NCI-H1436 (cell line): Measurements from ENCODE around the gene CIAO2B.
"Not testable (repeated sequence)": the region's sequence is repeated elsewhere in the genome, so short reads cannot be mapped to it uniquely, and the experiment has no call there.

Experiments
- DNase-seq: peaks from one replicate; lab custom pipeline; 2025; lab: John Stamatoyannopoulos, UW

The CIAO2B gene

GRCh38 chr16:66934138-66934838, at the start of gene CIAO2B:
CIAO2B (minus strand) TSS chr16:66934402; CDS start chr16:66934364, 38 bp downstream.
- peak; percentile 80 for DNase-seq

GRCh38 chr16:66983033-66983432, 48.8 kb upstream of the CIAO2B start:
- no peak for DNase-seq

GRCh38 chr16:66979011-66979717, 45.0 kb upstream of the CIAO2B start:
- no peak for DNase-seq

GRCh38 chr16:66977341-66978113, 43.3 kb upstream of the CIAO2B start:
- peak; percentile 74 for DNase-seq

DNA sequence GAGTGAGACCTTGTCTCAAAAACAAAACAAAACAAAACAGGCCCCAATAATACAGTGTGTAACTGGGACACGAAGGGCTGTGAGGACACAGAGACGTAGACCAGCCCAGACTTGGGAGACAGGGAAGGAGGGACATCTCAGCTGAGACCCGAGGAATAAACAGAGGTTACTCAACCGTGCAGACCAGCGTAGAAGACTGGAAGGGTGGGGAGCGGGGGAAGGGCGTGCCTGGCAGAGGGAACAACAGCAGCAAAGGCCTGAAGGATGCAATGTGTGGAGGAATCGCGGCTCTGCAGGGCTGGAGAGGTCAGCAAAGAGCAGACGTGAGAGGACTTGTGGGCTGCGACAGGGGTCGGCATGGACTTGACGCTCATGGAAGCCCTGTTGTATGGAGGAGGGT, 42.5 kb upstream of the CIAO2B start:
- DNase-seq, result no peak

GRCh38 chr16:66975302-66975893, 41.2 kb upstream of the CIAO2B start:
- DNase-seq, result no peak

GRCh38 chr16:66974932-66975246, 40.7 kb upstream of the CIAO2B start:
- not testable (repeated sequence) for DNase-seq

GRCh38 chr16:66974156-66974931, 40.1 kb upstream of the CIAO2B start:
- DNase-seq, result not testable (repeated sequence)

GRCh38 chr16:66973716-66974115, 39.5 kb upstream of the CIAO2B start:
- DNase-seq, result no peak

- DNase-seq, result no peak
Measured at GRCh38 chr16:66972983-66973382, 38.8 kb upstream of the CIAO2B start.

DNA sequence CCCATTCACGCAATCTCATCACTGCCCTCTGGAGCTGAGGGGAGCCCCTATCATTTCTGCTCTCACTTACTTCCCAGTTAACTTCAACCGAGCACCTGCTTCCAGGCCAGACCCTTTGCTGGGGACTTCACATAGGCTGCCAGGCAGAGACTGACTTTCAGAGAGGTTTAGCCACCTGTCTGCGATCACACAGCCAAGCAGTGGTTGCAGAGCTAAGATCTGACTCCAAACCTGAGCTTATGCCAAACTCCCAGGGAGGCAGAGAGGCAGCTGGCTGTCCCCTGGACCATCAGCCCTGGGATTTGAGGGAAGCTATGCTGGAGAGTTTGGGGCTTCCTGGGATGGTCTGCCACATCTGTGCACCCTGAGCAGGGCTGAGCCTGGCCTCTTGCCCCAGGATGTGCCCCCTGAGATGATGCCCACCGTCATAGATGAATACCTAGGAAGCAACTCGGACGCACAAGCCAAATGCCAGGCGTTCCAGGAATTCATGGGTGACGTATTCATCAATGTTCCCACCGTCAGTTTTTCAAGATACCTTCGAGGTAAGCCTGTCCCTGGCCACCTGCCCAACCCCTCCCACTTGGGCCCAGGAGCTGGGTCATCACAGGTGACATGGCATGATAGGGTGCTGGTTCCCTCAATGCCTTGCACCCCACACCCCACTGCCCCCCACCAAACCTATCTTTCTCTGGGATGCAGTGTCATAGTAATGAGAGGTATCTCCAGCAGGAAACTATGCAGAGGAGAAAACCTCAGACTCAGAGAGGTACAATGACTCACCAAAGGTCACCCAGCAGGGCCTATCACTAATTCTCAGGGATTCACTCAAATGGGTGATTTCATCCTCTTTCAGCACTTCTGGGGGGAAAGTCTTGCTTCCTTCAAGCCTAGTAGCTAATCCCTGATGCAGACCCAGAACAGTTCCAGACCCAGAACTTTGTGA, 36.8 kb upstream of the CIAO2B start:
- DNase-seq, result no peak

- no peak for DNase-seq
Measured at GRCh38 chr16:66968847-66969246, 34.6 kb upstream of the CIAO2B start.

- no peak for DNase-seq
Measured at GRCh38 chr16:66964049-66964448, 29.8 kb upstream of the CIAO2B start.

DNA sequence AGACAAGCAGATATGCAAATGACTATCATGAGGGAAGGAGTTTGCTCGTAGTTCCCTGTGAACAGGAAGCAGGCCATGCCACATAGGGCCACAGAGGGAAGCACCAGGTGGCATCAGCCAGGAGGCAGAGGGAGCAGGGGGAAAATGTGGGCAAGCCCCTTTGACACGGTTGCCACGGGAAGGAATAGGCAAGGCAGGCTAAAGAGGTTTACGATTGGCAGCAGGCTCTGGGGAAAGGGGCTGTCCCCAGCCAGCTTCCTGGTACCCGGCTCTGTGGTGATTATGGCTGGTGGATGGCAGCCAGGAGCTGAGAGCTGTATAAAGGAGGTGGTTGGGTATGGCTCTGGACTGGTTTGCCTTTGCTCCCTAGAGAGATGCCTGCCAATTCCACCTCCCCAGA, 27.7 kb upstream of the CIAO2B start:
- no peak for DNase-seq

DNA sequence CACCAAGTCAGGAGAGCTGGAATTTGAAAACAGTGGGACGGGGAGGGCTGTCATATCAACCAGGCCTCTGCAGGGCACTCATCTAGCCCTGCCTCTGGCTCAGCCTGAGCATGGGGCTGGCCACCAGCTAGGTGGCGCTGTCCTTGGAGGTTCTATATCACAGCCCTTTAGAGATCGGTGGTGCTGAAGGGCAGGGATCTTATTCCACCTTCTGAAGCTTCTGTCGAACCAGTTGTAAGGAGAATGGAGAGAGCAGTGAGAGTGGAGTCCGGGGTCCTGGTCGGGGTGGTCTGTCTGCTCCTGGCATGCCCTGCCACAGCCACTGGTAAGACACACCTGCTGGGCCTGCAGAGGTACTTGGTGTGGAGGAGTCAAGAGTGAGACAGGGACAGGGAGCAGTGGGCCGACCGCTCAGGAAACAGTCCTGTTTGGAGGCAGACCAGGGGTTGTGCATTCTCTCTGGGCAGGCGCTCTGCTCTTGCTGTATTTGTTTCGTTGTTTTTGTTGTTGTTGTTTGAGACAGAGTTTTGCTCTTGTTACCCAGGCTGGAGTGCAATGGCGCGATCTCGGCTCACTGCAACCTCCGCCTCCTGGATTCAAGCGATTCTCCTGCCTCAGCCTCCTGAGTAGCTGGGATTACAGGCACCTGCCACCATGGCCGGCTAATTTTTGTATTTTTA, 27.0 kb upstream of the CIAO2B start, which contains the start of gene CES3:
Gene CES3, plus strand, starts transcription at position 202 of the 680 bp plus-strand sequence. Its CDS starts 42 bp downstream, at position 244.
- peak; percentile 75 for DNase-seq

DNA sequence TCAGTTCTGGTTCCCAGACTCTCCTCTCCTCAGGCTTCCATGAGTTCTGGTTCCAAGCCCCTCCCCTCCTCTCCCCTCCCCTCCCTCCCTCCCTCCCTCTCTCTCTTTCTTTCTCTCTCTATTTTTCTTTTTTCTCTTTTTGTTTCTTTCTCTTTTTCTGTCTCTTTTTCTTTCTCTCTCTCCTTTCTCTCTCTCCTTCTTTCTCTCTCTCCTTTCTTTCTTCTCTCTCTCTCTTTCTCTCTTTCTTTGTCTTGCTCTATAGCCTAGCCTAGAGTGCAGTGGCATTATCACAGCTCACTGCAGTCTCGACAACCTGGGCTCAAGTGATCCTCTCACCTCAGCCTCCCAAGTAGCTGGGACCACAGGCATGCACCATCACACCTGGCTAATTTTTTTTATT, 26.1 kb upstream of the CIAO2B start:
- DNase-seq, result no peak

DNA sequence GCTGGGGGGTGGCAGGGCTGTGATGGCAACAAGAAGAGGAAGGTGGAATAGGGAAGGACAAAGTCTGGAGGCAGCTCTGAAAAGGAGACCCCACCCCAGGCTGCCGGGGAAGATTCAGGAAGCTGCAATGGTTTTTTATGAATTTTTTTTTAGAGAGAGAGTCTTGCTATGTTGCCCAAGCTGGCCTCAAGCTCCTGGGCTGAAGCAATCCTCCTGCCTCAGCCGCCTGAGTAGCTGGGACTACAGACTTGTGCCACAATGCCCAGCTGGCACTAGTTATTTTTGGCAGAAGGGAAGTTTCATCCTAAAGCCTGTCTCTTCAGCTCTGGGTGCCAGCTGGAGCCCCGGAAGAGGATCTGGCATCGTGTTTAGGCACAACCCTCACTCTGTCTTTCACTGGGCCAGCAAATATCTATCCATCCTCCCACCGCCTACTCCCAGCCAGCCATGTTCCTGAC, 25.5 kb upstream of the CIAO2B start:
- no peak for DNase-seq

GRCh38 chr16:66958857-66959703, 24.9 kb upstream of the CIAO2B start:
- no peak for DNase-seq

DNA sequence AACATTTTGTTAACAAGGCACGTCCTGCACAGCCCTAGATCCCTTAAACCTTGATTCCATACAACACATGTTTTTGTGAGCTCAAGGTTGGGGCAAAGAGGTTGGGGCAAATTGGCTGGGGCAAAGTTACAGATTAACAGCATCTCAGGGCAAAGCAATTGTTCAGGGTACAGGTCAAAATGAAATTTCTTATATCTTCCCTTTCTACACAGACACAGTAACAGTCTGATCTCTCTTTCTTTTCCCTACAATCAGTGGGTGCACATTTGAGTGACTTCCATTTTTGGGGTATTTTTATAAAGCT, 21.9 kb upstream of the CIAO2B start:
- DNase-seq, result not testable (repeated sequence)
